Loucy (cell line): Measurements from ENCODE around the gene PLXNA4.

Experiments
- H2AFZ ChIP-seq: fragments of 200-600 bp; sonication (generic); 2 replicates; pipeline ENCODE4 v1.6.0; 2016; ENCODE audit warnings: antibody characterized with exemption, mild to moderate bottlenecking, low read length, moderate library complexity
- H3F3A ChIP-seq: fragments of 200-600 bp; 2 replicates; pipeline ENCODE4 v1.6.0; 2016; ENCODE audit warnings: antibody characterized with exemption, low read depth, mild to moderate bottlenecking
- H3K27me3 ChIP-seq: fragments of 200-600 bp; sonication (generic); 2 replicates; pipeline ENCODE4 v1.6.1; 2014; ENCODE audit warnings: low read length, mild to moderate bottlenecking; ENCODE audit not compliant: insufficient read depth, poor library complexity, severe bottlenecking
- H3K36me3 ChIP-seq: fragments of 200-600 bp; sonication (generic); 2 replicates; pipeline ENCODE4 v1.6.1; 2016; ENCODE audit warnings: low read length; ENCODE audit not compliant: insufficient read depth
- H3K4me1 ChIP-seq: fragments of 200-600 bp; sonication (generic); 2 replicates; pipeline ENCODE4 v1.5.1; 2014; ENCODE audit warnings: low read length, mild to moderate bottlenecking; ENCODE audit not compliant: insufficient read depth, poor library complexity, severe bottlenecking
- H3K4me2 ChIP-seq: fragments of 200-600 bp; sonication (generic); 2 replicates; pipeline ENCODE4 v1.6.0; 2014; ENCODE audit warnings: antibody characterized with exemption, low read length, low read depth, mild to moderate bottlenecking; ENCODE audit not compliant: poor library complexity, severe bottlenecking
- H3K4me3 ChIP-seq: fragments of 200-600 bp; sonication (generic); 2 replicates; pipeline ENCODE4 v1.5.1; 2014; ENCODE audit warnings: low read length, mild to moderate bottlenecking, mixed read lengths; ENCODE audit not compliant: poor library complexity, severe bottlenecking
- H3K79me2 ChIP-seq: fragments of 200-600 bp; sonication (generic); 2 replicates; pipeline ENCODE4 v1.6.1; 2014; ENCODE audit warnings: low read length; ENCODE audit not compliant: insufficient read depth
- H3K9ac ChIP-seq: fragments of 200-600 bp; sonication (generic); 2 replicates; pipeline ENCODE4 v1.6.0; 2014; ENCODE audit warnings: mild to moderate bottlenecking, low read depth, low read length, moderate library complexity; ENCODE audit not compliant: poor library complexity, severe bottlenecking
- H3K9me2 ChIP-seq: fragments of 200-600 bp; sonication (generic); replicated peaks from 2 replicates; pipeline ENCODE4 v1.6.1; 2016; ENCODE audit warnings: low read depth, low read length, mixed read lengths
- H3K9me3 ChIP-seq: fragments of 200-600 bp; sonication (generic); 2 replicates; pipeline ENCODE4 v1.6.1; 2014; ENCODE audit warnings: mild to moderate bottlenecking, antibody characterized with exemption, low read length, low read depth; ENCODE audit not compliant: insufficient read depth
- H4K20me1 ChIP-seq: fragments of 200-600 bp; sonication (generic); 2 replicates; pipeline ENCODE4 v1.6.0; 2014; ENCODE audit warnings: antibody characterized with exemption, low read length, mild to moderate bottlenecking; ENCODE audit not compliant: insufficient read depth, poor library complexity, severe bottlenecking
- EZH2phosphoT487 ChIP-seq: fragments of 200-600 bp; IDR thresholded peaks from 2 replicates; pipeline ENCODE4 v1.6.1; 2018; ENCODE audit warnings: antibody characterized with exemption, mild to moderate bottlenecking, moderate library complexity, borderline replicate concordance
- TF ChIP-seq, protein P1 (sequence below): fragments of 200-600 bp; sonication (generic); conservative IDR thresholded peaks from 2 replicates; pipeline ENCODE4 v1.5.1; 2014; ENCODE audit warnings: mild to moderate bottlenecking, antibody characterized with exemption, low read length

The PLXNA4 gene

DNA sequence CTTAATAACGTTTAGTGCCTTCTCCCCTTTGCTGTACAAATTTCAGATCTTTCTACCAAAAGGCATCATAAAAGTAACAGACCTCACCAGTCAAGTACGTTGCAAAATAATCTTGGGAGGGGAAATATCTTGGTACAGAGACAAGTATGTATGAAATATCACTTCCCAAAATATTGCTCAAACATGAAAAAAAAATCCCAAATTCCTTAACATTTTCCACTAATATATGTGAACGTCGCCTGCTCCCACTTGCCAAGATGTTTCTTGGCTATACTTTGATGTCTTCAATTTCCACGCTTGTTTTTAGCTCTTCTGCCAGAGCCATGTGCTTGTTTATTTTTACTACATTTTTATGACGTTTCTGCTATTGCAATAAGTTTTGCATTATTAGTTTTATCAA, 223.5 kb downstream of the PLXNA4 start:
- Histone ChIP-seq H3K4me2 (no peak overlapping the region), H2AFZ (no peak overlapping the region), H3K36me3 (no peaks in the 10 kb centered on the region), H3K27me3 (peaks cover 7% of the 10 kb centered on the region), H3K79me2 (no peaks in the 10 kb centered on the region), H3K9me3 (no peaks in the 10 kb centered on the region), H3K4me1 (no peaks in the 10 kb centered on the region), H4K20me1 (no peaks in the 10 kb centered on the region), H3K9ac (no peak overlapping the region), H3K9me2 (no peaks in the 10 kb centered on the region), H3F3A (no peaks in the 10 kb centered on the region), H3K4me3 (no peak overlapping the region)
- TF ChIP-seq, protein P1, sequence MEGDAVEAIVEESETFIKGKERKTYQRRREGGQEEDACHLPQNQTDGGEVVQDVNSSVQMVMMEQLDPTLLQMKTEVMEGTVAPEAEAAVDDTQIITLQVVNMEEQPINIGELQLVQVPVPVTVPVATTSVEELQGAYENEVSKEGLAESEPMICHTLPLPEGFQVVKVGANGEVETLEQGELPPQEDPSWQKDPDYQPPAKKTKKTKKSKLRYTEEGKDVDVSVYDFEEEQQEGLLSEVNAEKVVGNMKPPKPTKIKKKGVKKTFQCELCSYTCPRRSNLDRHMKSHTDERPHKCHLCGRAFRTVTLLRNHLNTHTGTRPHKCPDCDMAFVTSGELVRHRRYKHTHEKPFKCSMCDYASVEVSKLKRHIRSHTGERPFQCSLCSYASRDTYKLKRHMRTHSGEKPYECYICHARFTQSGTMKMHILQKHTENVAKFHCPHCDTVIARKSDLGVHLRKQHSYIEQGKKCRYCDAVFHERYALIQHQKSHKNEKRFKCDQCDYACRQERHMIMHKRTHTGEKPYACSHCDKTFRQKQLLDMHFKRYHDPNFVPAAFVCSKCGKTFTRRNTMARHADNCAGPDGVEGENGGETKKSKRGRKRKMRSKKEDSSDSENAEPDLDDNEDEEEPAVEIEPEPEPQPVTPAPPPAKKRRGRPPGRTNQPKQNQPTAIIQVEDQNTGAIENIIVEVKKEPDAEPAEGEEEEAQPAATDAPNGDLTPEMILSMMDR = no peak
- no peak for TF ChIP-seq EZH2phosphoT487

DNA sequence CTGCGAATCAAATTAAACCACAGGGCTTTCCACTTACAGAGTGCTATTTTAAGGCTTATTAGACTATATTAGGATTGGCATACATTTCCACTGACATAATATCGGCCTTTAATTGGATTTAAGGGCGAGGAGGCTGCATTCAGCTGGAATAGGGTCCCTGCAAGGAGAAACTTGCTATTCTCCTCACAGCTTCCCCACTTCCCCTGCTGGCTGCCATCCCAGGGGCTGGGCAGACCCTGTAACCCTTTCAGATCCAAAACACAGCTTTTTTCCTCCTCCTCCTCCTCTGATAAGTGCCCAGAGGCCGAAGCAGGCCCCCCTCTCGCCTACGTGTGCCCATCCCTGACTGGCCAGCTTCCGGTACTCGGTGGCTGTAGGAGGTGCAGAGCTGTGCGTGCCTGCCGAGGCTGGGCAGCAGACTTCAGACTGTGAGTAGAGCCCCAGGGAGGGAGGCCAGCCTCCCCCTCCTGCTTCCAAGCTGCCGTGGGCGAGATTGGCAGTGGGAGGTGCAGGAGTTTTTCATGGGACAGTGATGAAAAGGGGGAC, 224.2 kb downstream of the PLXNA4 start:
- peaks cover 7% of the 10 kb centered on the region for H3K27me3 ChIP-seq
- H3K9me2 ChIP-seq = no peaks in the 10 kb centered on the region
- no peaks in the 10 kb centered on the region for H3K79me2 ChIP-seq
- no peaks in the 10 kb centered on the region for H3K4me1 ChIP-seq
- H3K4me2 ChIP-seq = no peak overlapping the region
- no peak for TF ChIP-seq EZH2phosphoT487
- TF ChIP-seq, protein P1 = no peak
- no peaks in the 10 kb centered on the region for H3K9me3 ChIP-seq
- no peaks in the 10 kb centered on the region for H3F3A ChIP-seq
- no peaks in the 10 kb centered on the region for H3K36me3 ChIP-seq
- no peak overlapping the region for H3K9ac ChIP-seq
- no peak overlapping the region for H2AFZ ChIP-seq
- H4K20me1 ChIP-seq = no peaks in the 10 kb centered on the region
- no peak overlapping the region for H3K4me3 ChIP-seq

GRCh38 chr7:132350741-132351140, 225.5 kb downstream of the PLXNA4 start:
- Histone ChIP-seq H3K4me3 (no peak overlapping the region), H3K9me2 (no peaks in the 10 kb centered on the region), H3K36me3 (no peaks in the 10 kb centered on the region), H3K9me3 (no peaks in the 10 kb centered on the region), H3K4me1 (no peaks in the 10 kb centered on the region), H3K27me3 (peaks cover 7% of the 10 kb centered on the region), H3K79me2 (no peaks in the 10 kb centered on the region), H3F3A (no peaks in the 10 kb centered on the region), H3K9ac (no peak overlapping the region), H2AFZ (no peak overlapping the region), H3K4me2 (no peak overlapping the region), H4K20me1 (no peaks in the 10 kb centered on the region)
- TF ChIP-seq, protein P1 = no peak
- TF ChIP-seq EZH2phosphoT487 = no peak
